Measurements from ENCODE around the gene NOXO1.

NOXO1 gene

GRCh38 chr16:1929105-1929504 lies 52.2 kb downstream of the NOXO1 start:
- no peak for DNase-seq (ENCODE audit: low read depth, low spot score)
- H3K4me3 ChIP-seq (ENCODE audit: low read depth, low read length) = peak overlapping the region; percentile 65
- ChIA-PET CTCF (interaction anchor here (0.8 to 8.4 kb wide), 31 partner anchors 8 to 230 kb away, joined by 3 to 345 read pairs (median 6); partner anchors contain the start of genes FAHD1, MEIOB, MSRB1 and NDUFB10), POLR2A (interaction anchor here (0.7 to 1.3 kb wide), 4 partner anchors 14 to 620 kb away, joined by 3 read pairs; partner anchors contain the start of genes MSRB1, RPS2 and UBE2I)
- TF ChIP-seq CTCF (IDR thresholded peaks at IDR 0.05; ENCODE audit: insufficient read depth, low read length, missing control alignments) = no peak

All from AG04449 (cell line).